ENCODE measurements around the gene CTNS.
"Not testable (repeated sequence)": the region's sequence is repeated elsewhere in the genome, so short reads cannot be mapped to it uniquely, and the experiment has no call there.

The CTNS gene

DNA sequence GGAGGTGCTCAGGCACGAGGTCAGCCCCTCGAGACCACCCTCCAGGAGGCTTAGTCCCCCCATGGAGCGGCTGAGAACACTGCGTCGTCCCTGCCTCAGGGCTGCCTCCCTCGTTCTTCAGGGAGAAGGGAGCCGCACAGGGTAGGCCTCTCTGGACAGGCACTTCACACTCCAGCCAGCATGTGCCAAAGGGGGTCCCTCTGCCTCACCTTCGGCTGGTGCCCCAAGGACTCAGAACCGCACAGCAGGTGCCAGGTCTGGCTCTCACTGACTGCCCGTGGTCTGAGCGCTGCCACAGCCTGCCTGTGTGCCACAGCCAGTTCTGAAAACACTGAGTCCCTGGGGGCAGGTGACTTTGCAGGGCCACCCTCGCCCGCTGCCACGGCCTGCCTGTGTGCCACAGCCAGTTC is 52.3 kb downstream of the CTNS start:
- DNase-seq = no peak

DNA sequence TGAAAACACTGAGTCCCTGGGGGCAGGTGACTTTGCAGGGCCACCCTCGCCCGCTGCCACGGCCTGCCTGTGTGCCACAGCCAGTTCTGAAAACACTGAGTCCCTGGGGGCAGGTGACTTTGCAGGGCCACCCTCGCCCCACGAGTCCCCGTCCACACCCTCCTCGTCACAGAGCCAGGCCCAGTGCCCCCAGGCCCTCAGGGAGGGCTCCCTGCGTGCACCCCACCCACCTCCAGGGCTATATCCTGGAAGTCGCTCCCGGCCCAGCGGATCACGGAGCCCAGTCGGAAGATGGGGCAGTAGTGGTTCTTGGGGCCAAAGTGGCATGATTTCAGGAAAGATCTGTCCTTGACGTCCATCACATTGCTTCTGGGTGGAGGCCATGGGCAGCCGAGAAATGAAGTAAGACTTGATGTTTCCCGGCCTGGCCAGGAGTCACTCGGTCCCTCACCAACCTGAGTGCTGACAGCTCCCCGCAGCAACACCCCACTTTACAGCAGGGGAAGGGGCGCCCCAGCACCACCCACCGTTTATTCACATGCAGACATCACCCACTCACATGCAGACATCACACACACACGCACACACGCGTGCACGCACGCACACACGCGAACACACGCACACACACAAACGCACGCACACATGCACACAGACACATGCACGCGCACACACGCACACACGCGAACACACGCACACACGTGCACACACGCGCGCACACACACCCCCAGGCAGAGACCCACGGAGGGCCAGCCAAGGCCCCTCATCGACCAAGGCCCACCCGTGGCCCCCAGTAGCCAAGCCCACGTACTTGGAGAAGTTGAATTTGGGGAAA is 52.9 kb downstream of the CTNS start:
- DNase-seq = no peak

DNA sequence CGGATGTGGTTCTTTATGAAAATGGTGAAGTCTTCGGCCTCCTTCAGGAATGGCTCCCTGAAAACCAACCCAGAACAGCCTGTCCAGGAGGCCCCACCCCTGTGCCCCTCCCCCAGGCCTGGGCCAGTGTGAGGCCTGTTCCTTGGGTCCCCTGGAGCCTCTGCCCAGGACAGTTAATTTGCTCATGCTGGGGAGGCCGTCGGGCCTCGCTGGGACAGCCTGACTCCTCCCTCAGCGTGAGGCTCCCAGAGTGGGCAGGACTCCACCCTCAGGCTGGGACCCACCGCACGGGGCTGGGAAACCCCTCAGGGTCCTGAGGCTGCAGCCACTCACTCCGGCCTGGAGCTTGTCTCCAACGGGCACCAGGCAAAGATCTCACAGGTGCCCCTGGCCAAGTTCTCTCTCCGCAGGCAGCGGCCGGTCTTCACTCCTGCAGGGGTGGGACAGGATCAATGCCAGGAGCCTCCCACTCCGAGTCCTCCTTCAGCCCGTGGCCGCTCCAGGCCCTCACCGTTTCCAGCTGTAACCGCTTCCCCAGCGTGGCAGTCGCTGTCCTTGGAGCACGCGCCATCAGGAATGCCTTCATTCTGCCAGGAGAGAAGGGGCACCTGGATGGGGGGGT is 53.6 kb downstream of the CTNS start:
- DNase-seq = no peak

DNA sequence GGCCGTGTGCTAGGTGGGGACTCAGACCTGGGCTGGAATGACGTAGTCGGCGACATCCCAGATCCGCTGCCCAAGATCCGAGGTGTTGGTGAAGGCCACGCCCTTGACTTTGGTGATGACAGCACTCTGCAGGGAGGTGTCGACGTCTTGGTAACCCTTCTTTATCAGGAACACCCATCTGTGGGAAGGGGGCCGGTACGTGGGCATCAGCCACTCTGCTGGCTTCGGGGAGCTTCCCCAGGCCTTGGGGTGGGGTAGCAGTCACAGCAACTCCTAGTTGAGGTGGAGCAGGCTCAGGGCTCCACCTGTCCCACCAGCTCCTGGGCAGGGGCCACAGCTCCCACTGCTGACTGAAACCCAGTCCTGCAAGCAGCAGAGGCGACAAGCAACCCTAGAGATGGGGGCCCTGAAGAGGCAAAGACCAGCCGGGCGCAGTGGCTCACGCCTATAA is 55.1 kb downstream of the CTNS start:
- DNase-seq = peak; percentile 34

DNA sequence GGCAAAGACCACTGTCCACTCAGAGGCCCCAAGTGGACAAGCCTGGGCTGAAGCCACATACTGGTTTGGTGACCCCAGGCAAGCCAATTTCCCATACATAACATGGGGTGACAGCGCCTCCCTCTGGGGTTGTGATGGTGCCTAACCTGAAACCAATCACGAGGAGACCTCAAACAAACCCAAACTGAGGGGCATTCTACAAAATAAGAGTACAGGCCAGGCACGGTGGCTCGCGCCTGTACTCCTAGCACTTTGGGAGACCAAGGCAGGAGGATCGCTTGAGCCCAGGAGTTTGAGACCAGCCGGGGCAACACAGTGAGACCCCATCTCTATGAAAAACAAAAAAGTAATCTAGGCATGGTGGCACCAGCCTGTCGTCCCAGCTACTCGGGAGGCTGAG is 55.8 kb downstream of the CTNS start:
- DNase-seq = no peak

DNA sequence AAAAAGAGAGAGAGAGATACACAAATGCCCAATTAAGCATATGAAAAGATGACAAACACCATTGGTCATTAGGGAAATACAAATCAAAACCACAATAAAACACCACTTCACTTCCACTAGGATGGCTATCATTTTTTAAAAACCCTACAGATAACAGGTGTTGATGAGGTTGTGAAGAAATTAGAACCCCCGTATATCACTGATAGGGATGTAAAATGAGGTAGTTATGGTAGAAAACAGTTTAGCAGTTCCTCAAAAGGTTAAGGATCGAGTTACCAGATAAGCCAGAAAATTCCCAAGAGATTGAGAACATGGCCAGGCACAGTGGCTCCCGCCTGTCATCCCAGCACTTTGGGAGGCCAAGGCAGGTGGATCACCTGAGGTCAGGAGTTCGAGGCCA is 56.6 kb downstream of the CTNS start:
- DNase-seq = no peak

DNA sequence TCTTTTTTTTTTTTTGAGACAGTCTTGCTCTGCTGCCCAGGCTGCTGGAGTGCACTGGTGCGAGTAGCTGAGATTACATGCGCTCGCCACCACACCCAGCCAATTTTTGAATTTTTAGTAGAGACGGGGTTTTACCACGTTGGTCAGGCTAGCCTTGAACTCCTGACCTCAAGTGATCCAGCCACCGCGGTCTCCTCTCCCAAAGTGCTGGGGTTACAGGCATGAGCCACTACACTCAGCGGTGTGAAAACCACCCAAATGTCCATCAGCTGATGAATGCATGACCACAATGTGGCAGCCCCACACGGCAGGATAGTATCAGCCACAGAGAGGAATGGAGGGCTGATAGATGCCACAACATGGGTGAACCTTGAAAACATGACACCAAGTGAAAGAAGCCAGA is 57.3 kb downstream of the CTNS start:
- no peak for DNase-seq

DNA sequence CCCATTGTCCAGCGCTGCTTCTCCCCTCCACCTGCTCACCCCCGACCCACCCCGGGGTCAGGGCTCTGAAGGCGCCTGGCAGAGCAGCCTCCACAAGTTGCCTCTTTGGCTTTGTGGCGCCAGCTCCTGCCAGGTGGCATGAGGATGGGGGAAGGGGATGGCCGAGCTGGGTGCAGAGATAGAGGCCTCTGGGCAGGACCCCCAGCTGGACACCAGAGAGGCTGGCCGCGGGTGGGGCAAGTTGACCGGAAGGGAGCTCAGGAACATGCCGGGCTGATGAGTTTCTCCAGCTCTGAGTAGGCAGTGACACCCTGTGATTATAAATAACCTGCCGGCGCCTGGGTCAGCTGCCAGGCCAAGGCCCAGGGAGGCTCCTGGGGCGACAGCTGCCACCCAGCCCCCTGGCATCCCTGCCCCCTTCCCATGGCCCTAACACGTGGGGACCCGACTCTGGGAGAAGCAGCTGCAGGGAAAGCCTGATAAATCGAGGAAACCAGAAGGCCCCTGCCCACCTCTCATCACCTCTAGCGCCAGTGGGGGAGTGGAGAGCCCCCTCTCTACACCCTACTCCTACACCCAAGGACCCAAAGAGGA is 58.7 kb downstream of the CTNS start:
- DNase-seq = peak; percentile 53

DNA sequence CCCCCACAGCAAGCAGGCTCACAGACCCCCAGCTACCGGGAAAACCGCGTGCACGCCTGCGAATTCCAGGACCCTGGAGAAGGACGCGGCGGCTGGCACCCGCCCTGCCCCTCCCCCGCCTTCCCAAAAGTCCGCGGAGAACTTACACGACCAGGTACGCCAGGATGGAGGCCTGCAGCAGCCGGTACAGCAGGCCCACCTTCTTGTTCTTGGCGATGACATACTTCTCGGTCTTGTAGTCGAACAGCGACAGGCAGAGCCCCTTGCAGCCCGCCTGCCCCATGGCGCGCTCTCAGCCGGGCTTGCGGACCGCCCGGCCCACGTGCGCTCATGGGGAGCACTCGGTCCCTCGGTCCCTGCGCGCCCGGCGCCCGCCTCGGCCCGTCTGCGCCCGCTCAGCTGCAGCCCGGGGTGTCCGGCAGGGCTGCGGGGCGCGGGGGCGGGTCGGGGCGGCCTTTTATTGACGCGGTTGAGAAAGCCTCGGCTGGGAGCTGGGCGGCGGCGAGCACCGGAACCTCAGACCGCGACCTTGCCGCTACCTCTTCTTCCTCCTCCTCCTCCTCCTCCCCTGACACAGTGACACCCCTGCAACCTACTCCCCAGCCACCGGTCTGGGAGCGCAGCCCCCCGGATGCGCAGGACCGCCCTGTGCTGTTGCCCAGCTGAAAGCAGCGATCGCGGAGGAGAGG is 59.3 kb downstream of the CTNS start, which contains the start of gene P2RX5:
P2RX5 (minus strand) TSS at position 433 of the 689 bp plus-strand sequence; CDS start at position 283, 150 bp downstream.
- no peak for DNase-seq

DNA sequence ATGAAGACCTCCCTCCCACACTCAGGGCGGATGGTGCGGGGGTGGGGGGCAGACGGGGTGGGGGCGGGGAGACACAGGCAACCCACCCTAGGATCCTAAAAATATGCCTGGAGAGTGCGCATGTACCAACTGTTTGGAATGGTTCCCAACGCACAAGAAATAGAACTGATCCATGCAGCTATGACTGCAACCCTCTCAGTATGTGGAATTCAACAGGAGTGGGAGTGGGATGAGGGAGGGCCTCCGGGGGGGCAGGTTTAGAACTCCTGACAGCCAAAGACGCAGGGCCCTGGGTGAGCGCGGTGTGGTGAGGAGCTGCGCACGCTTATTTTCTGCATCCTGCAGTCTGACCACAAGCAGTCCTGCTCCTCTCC is 60.5 kb downstream of the CTNS start:
- DNase-seq = no peak

DNA sequence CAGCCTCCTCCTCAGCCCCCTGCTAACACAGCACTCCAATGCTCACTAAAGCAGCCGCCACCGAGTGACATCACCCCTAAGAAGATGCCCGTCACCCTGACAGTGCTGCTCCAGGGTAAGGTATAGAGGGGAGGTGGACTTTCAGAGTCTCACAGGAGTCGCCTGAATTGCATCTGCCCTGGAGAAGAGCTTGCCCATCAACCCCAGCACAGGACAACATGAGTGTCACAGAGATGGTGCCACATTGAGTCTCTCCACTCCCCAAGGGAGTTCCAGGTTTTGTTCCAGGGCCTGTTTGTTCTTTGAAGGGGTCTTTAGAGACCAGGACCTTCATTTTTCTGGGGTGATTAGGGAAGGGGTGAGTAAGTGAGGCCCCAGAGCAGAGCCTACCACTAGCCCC is 61.6 kb downstream of the CTNS start:
- DNase-seq = no peak

DNA sequence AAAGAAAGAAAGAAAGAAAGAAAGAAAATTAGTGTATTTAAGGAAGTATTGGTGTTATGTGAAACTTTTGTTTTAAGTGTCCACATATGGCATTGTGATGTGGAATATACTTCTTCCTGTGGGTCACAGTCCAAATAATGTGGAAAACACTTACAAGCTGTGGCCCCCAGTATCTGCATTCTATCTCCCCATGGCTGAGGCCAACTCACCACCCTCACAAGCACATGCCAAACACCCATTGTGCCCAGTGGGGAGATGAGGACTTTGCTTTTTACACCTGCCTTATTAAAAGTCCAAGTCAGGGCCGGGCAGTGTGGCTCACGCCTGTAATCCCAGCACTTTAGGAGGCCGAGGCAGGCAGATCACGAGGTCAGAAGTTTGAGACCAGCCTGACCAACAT is 63.4 kb downstream of the CTNS start:
- no peak for DNase-seq

DNA sequence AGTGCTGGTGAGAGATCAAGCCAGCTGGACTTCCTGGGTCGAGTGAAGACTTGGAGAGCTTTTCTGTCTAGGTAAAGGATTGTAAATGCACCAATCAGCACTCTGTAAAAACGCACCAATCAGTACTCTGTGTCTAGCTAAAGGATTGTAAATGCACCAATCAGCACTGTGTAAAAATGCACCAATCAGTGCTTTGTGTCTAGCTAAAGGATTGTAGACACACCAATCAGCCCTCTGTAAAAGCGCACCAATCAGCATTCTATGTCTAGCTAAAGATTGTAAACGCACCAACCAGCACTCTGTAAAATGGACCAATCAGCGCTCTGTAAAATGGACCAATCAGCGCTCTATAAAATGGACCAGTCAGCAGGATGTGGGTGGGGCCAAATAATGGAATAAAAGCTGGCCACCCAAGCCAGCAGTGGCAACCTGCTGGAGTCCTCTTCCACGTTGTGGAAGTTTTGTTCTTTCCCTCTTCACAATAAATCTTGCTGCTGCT is 65.5 kb downstream of the CTNS start:
- DNase-seq = not testable (repeated sequence)

DNA sequence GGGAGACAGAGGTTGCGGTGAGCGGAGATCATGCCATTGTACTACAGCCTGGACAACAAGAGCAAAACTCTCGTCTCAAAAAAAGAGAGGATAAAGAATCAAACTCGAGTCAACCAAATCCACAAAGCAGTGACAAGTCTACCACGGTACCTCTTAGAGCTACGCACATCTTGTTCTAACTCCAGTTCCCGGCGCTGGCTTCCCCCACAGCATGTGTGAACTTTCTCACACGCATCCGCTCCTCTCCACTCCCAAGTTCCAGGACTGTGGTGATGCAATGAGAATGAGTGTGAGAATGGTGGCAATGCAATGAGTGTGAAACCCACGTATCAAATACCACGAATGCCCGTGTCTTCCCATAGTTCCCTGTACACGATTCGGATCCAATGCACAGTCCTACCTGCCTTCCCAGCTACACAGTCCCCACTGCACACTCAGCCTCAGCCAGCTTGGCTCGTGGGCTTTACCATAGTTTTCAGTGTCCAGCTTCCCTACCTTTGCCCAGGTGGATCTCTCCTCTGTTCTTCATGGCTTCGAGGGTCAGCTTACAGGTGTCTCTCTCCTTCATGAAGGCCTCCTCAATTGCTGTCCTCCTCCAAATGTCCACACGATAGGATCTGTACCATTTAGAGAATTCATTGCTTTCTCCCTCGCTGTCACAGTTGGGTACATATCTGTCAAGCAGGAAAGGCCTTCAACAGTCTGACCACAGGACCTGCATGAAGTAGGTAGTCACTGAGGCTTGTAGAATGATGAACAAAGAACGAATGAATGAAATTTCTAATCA is 68.6 kb downstream of the CTNS start:
- DNase-seq = no peak

DNA sequence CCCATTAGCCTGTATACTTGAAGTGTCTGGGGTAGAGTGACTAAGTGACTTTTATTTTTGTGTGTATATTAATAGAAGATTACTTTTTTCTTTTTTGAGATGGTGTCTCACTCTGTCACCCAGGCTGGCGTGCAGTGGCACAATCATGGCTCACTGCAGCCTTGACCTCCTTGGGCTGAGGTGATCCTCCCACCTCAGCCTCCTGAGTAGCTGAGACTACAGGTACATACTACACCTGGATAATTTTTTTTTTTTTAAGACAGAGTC is 69.1 kb downstream of the CTNS start:
- DNase-seq = not testable (repeated sequence)

DNA sequence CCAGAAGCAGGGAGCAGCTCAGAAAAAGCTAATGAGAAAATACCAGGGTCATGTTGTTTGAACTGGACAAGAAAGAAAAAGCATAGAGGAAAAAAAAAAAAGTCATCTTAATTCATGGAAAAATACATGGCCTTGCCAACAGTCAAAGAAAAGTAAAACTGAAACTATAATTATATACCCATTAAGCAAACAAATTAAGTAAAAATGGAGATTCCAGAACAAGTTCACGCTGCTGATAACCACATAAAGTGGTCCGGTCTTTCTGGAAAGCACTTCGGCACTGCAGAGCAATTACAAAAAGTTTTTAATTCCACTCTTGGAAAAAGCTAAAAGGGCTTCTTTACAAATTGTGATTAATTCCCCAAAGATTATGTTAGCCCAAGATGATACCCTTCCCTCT is 71.8 kb downstream of the CTNS start:
- no peak for DNase-seq

DNA sequence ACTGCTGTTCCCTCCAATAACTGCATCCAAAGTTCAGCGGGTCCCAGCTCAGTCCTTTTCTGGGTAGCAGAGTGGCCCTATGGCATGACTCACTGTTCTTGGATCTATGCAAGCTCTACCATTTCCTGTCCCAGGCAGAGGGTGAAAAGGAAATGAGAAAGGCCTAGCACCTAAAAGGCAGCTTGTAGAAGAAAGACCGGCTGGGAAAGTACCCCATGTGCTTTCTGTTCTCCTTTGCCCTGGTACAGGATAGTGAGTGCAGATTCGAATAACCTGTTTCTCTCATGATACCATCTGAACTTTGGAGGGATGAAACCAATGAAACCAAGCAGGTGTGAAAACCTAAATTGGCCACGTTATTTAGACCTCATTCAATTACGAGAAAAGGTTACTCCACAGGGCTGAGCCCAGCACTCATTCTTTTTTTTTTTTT is 74.4 kb downstream of the CTNS start:
- DNase-seq = no peak

Measured in NCI-H82 (cell line).